ENCODE data around the gene TRIP6. TPM values are rescaled to one million over a fixed set of nuclear protein-coding genes. Genes with fewer than 3 reads are reported as not detected.
"Not testable (repeated sequence)": the region's sequence is repeated elsewhere in the genome, so short reads cannot be mapped to it uniquely, and the experiment has no call there.

TRIP6 gene
- total RNA-seq, 1 donor from 2014 or later = 62.6 TPM

DNA sequence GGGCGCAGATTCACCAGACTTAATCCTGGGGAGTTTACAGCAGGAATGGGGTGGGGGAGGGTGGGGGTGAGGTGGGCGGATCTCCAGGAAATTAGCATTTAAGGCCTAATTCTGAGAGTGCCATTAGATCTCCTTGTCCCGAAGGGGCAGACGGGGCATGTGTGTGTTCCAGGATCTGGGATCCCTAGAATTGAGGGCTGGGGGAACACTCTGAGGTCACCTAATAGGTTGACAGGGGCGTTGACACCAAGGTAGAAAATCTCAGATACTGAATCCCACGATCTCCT lies 30.4 kb upstream of the TRIP6 start:
- ATAC-seq (no peak), DNase-seq (ENCODE audit: low spot score) (no peak)
- intact Hi-C loops (cut with DNase I) = no loop called here

DNA sequence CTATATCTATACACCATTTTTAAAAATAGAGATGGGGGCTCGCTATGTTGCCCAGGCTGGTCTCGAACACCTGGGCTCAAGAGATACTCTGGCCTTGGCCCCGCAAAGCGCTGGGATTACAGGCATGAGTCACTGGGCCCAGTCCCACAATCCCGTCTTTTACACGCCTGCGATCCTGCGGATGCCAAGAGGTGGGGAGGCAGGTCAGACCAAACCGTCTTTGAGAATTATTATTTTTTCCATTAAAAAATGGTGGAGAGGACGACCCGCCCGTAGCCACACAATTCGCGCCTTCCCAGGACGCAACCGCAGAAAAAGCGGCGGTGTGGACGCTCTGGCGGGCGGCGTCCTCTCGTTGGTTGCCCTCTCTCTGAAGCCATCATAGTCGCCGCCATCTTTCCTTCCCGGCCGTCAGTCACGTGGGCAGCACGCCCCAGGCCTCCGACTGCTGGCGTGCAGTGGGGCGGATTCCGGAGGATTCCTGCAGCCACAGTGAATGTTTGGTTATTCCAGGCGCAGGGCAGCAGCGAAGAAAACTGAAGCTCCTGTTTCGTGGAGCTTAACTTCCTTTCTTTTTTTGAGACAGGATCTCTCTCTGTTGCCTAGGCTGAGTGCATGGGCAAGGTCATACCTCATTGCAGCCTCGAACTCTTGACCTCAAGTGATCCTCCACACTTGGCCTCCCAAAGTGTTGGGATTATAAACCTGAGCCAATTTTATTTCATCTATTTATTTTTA lies 29.9 kb upstream of the TRIP6 start:
- intact Hi-C loops (cut with DNase I) = no loop called here
- peak; percentile 94 for DNase-seq (ENCODE audit: low spot score)
- ATAC-seq = peak; percentile 98

DNA sequence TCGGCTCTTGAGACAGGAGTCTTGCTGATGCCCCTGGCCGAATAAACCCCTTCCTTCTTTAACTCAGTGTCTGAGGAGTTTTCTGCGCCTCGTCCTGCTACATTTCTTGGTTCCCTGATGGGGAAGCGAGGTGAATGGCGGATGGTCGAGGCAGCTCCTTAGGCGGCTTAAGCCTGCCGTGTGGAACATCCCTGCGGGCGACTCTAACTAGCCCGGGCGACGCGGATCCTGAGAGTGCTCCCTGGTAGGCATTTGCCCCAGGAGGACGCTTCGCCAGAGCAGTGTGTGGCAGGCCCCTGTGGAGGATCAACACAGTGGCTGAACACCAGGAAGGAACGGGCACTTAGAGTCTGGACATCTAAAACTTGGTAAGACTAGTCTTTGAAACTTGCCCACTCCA lies 27.8 kb upstream of the TRIP6 start:
- intact Hi-C loops (cut with DNase I) = no loop called here
- ATAC-seq = no peak
- DNase-seq (ENCODE audit: low spot score) = no peak

DNA sequence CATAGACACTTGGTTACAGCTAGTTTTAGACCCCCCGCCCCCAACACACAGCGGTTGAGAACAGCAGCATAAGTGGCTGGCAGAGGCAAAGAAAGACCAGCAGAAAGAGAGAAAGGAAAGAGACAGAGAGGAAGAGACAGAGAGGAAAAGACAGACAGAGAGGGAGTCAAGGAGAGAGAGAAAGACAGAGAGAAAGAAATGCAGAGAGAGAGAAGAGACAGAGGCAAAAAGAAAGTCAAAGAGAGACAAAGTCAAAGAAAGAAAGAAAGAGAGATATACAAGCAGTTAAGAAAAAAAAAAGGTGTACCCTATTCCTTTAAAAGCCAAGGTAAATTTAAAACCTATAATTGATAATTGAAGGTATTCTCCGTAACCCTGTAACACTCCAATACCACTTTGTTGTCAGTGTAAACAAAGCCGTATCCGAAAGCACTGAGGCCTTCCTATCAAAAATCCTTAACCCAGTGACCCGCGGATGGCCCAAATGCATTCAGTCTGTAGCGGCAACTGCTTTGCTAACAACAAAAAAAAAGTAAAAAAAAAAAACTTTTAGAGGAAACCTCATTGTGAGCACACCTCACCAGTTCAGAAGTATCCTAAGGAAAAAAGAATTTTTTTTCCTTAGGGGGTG lies 26.6 kb upstream of the TRIP6 start:
- intact Hi-C loops (cut with DNase I) = no loop called here
- no peak for DNase-seq (ENCODE audit: low spot score)
- ATAC-seq = no peak

DNA sequence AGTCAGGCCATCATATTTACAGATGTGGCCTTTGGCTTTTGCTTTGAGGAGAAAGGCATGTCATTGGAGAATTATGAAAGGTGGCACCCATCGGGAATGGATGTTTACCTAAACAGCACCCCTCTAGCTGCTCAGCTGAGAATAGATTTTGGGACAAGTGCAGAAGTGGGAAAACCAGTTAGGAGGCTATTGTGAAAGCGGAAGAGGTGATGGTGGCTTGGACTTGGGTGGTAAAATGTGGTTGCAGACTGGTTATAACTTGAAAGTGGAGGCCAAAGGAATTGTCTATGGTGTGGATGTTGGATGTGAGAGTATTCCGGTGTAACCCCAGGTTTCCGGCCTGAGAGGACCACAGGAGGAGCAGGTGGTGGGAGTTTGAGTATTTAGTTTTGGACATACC lies 19.8 kb upstream of the TRIP6 start:
- no peak for ATAC-seq
- intact Hi-C loops (cut with DNase I) = no loop called here
- no peak for DNase-seq (ENCODE audit: low spot score)

DNA sequence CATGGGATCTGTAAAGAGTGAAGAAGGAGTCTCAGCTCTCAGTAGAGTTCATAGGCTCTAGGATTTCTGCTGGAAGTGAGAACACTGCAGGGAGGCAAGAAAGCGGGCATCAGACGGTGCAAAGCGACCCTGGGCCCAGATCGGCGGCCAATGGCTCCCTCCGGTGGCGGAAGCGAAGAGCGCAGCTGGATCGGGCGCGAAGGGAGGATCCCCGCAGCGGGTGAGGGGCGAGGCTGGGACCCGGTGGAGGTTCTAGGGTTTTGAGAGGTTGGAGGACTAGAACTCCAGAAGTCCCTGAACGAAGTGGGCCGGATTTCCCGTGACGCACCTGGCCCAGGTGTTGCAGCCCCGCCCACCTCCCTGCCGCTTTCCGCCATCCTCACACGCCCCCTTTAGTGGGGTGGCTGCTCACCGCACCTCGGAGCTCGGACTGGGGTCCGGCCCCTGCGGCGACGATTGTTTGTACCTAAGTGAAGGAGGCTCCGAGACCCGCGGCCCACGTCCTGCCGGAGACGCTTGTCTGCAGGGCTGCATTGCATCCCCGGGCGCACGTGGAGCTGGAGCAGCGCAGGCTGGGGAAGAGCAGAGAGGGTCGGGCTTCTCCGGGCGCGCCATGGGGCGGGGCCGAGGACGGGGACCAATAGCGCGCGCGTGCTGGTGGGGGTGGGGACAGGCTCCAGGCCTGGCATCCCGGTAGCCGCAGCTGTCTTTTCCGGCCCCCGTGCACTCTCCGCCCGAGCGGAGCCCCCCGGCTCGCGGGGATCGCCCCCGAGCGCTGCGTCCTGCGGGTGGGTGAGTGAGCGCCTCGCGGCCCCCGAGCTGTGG lies 14.9 kb upstream of the TRIP6 start, which contains the start of gene SLC12A9:
TSS of gene SLC12A9 (plus strand) at position 666 of the 825 bp plus-strand sequence. CDS start 1,485 bp downstream, outside the sequence.
- peak; percentile 99 for ATAC-seq
- DNase-seq (ENCODE audit: low spot score) = peak; percentile 94
- intact Hi-C loops (cut with DNase I) = loop anchor here (5.0 kb wide), 1 partner anchor 55 kb away; no protein-coding TSS in a partner anchor

DNA sequence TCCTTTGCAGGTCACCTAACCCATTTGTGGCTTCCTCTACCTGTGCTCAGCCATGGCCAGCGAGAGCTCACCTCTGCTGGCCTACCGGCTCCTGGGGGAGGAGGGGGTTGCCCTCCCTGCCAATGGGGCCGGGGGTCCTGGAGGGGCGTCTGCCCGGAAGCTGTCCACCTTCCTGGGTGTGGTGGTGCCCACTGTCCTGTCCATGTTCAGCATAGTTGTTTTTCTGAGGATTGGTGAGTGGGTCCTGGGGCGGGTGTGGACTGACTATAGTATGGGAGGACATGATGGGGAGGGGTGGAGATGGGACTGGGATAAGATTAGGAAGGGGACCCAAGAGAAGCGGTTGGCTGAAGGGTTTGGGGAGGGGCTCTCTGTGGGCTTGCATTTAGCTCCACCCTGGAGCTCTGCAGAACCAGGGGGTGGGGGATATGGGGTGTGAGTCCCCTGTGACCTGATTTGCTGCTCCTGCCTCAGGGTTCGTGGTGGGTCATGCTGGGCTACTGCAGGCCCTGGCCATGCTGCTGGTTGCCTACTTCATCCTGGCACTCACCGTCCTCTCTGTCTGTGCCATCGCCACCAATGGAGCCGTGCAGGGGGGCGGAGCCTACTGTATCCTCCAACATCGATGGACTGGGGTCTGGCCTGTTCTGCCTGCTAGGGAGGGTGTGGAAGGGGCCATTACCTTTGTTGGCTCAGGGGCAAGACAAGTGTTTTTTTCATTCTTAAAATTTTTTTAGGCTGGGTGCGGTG lies 12.9 kb upstream of the TRIP6 start:
- no peak for ATAC-seq
- DNase-seq (ENCODE audit: low spot score) = no peak
- intact Hi-C loops (cut with DNase I) = loop anchor here (5.0 kb wide), 1 partner anchor 57 kb away; no protein-coding TSS in a partner anchor

DNA sequence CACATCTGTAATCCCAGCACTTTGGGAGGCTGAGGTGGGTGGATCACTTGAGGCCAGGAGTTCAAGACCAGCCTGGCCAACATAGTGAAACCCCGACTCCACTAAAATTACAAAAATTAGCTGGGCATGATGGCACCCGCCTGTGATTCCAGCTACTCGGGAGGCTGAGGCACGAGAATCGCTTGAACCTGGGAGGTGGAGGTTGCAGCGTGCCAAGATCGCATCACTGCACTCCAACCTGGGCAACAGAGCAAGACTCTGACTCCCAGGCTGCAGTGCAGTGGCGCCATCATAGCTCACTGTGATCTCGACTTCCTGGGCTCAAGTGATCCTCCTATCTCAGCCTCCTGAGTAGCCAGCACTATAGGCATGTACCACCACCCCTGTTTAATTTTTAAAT lies 12.3 kb upstream of the TRIP6 start:
- DNase-seq (ENCODE audit: low spot score); ATAC-seq: not testable (repeated sequence)
- intact Hi-C loops (cut with DNase I) = loop anchor here (5.0 kb wide), 1 partner anchor 58 kb away; no protein-coding TSS in a partner anchor

DNA sequence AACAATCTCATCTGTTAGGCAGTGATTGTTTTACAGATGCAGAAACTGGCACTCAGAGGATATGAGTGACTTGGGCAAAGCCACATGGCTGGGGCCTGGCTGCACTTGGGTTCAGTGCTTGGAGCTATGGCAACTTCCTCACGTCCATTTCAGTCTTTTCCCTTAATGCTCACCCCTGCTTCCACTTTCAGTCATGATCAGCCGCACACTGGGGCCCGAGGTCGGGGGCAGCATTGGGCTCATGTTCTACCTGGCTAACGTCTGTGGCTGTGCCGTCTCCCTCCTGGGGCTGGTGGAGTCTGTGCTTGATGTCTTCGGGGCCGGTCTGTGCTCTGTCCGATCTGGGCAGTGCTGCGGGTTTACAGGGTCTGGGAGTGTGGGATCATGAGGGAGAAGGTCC lies 11.7 kb upstream of the TRIP6 start:
- intact Hi-C loops (cut with DNase I) = no loop called here
- no peak for ATAC-seq
- DNase-seq (ENCODE audit: low spot score) = no peak

DNA sequence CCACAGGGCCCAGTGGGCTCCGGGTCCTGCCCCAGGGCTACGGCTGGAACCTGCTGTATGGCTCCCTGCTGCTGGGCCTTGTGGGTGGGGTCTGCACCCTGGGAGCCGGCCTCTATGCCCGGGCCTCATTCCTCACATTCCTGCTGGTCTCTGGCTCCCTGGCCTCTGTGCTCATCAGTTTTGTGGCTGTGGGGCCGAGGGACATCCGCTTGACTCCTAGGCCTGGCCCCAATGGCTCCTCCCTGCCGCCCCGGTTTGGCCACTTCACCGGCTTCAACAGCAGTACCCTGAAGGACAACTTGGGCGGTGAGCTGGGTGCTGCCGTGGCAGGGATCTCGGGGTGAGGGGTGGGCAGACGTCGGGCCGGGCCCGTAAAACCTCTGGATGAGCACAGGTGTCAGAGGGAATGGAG lies 10.3 kb upstream of the TRIP6 start:
- ATAC-seq (no peak), DNase-seq (ENCODE audit: low spot score) (no peak)
- intact Hi-C loops (cut with DNase I) = no loop called here

DNA sequence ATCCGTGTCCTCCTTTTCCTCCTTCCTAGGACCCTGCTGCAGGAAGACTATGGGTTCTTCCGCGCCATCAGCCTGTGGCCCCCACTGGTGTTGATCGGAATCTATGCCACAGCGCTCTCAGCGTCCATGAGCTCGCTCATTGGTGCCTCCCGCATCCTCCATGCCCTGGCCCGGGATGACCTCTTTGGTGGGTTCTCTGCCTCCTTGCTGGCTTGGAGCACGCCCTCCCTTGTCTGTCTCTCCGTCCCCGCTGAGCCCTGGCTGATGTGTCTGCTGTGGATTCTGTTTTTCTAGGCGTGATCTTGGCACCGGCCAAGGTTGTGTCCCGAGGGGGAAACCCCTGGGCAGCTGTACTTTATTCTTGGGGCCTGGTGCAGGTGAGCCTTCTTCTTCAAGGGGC lies 7.3 kb upstream of the TRIP6 start:
- DNase-seq (ENCODE audit: low spot score) (no peak), ATAC-seq (no peak)
- intact Hi-C loops (cut with DNase I) = no loop called here

DNA sequence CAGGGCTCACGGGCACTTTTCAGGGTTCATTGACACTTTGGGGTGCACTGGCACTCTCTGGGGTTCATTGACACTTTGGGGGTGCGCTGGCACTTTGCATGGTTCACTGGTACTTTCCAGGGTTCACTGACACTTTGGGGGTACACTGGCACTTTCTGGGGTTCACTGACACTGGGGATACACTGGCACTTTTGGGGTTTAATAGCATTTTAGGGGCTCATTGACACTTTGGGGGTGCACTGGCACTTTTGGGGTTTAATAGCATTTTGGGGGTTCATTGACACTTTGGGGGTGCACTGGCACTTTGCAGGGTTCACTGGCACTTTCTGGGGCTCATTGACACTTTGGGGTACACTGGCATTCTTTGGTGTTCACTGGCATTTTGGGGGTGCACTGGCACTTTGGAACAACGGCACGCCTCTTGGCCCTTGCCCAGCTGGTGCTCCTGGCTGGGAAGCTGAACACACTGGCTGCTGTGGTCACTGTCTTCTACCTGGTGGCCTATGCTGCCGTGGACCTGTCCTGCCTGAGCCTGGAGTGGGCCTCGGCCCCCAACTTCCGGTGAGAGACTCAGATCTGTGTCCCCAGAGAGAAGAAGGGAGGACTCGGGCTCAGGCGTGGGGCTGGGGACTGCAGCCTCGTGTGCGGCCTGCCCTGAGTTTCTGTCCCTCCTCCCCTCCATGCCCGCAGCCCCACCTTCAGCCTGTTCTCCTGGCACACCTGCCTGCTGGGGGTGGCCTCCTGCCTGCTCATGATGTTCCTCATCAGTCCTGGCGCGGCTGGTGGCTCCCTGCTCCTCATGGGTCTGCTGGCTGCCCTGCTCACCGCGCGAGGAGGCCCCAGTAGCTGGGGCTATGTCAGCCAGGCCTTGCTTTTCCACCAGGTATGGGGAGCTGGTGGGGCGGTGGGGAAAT lies 6.2 kb upstream of the TRIP6 start:
- intact Hi-C loops (cut with DNase I) = no loop called here
- ATAC-seq (no peak), DNase-seq (ENCODE audit: low spot score) (no peak)

DNA sequence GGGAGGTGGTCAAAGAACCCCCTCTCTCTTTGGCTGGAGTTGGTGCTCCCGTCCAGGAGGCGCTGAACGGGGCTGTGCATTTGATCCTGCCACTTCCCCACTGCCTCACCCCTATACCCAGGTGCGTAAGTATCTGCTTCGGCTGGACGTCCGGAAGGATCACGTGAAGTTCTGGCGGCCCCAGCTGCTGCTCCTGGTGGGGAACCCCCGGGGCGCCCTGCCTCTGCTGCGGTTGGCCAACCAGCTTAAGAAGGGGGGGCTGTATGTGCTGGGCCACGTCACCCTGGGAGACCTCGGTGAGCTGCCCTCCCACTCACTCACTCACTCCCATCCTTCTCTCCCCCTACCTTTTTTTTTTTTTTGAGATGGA lies 5.6 kb upstream of the TRIP6 start:
- ATAC-seq (no peak), DNase-seq (ENCODE audit: low spot score) (no peak)
- intact Hi-C loops (cut with DNase I) = no loop called here

DNA sequence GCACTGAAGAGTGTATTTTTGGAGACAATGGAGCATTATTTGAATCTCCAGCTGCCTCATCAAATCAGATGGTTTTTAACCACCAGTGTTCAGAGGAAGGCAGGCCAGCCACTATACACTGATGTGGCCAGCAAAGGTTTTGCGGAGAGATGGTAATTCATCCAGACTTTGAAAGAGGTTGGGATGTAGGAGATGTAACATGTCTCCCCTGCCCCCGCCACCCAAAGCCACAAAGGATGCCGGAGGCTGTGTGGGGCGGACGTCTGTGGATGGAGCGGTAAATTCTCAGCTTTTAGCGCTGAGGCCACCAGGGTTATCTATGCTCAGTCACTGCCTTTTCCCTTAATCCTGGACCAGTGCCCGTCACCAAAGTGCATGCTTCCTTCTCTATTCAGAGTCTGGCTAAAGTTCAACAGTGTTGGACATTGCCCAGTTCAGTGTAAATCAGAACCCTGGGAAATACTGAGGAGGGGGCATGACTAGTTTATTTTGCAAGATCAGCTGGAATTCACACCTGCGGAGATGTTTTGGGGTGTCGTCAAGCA lies 3.7 kb upstream of the TRIP6 start:
- ATAC-seq = no peak
- DNase-seq (ENCODE audit: low spot score) = no peak
- intact Hi-C loops (cut with DNase I) = no loop called here

DNA sequence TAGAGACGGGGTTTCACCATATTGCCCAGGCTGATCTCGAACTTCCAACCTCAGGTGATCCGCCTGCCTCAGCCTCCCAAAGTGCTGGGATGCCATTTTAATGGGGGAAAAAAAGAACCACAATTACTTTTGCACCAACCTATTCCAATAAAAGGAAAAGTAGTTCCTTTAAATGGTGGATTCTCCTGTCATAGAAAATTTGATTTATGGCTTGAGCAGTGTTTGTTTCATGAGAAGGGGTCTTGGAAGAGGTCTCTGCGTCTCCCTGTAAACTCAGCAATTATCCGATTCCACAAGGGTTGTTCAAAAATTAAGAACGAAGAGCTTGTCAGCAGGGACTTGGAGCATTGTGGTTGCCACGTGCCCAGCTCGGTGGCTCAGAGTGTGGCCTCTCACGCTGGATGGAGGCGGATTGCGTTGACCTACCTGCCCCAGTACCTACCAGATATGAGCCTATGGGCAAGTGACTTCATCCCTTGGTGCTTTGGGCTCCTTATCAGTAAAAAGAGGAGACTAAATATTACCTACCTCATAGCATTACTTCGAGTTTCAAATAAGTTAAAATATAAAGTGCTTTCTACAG lies 2.8 kb upstream of the TRIP6 start:
- ATAC-seq = no peak
- DNase-seq (ENCODE audit: low spot score) = no peak
- intact Hi-C loops (cut with DNase I) = no loop called here

DNA sequence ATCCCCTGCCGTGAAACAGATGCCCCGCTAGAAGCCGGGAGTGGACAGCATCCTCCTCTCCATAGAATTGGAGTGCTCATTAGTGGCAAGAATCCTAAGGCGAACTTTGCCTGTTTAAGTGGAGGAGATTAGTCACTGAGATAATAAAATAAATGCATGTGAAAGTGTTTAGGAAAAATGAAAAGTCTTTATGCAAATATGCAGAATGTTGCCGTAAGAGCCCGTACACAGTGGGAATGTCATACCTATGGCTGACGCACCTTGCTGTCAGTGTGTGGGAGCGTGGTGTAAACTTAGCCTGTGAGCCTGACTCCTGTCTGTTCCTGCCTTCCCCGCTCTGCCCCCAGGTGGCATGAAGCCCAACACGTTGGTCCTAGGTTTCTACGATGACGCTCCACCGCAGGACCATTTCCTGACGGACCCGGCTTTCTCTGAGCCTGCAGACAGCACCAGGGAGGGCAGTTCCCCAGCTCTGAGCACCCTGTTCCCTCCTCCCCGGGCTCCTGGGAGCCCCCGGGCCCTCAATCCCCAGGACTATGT lies 1.7 kb upstream of the TRIP6 start:
- DNase-seq (ENCODE audit: low spot score) (no peak), ATAC-seq (no peak)
- intact Hi-C loops (cut with DNase I) = no loop called here

DNA sequence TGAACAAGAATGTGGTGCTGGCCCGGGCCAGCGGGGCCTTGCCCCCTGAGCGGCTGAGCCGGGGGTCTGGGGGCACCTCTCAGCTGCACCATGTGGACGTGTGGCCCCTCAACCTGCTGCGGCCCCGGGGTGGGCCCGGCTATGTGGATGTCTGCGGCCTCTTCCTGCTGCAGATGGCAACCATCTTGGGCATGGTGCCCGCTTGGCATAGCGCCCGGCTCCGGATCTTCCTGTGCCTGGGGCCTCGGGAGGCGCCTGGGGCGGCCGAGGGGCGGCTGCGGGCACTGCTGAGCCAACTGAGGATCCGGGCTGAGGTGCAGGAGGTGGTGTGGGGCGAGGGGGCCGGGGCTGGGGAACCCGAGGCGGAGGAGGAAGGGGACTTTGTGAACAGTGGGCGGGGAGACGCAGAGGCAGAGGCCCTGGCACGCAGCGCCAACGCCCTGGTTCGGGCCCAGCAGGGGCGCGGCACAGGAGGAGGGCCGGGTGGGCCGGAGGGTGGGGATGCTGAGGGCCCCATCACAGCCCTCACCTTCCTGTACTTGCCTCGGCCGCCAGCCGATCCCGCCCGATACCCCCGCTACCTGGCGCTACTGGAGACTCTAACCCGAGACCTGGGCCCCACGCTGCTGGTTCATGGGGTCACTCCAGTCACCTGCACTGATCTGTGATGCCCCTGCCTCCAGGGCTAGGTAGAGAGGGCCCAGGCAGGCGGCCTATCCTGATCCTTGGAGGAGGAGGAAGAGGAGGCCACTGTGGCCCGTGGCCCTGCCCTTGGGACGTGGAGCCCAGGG lies 1.1 kb upstream of the TRIP6 start:
- intact Hi-C loops (cut with DNase I) = no loop called here

More for the DNA sequence above, 1.1 kb upstream of the TRIP6 start:
- ATAC-seq (peak; percentile 16), DNase-seq (ENCODE audit: low spot score) (peak; percentile 91)
